K562 (cell line): ENCODE data around the gene PSME1. TPM values are rescaled to one million over a fixed set of nuclear protein-coding genes. Genes with fewer than 3 reads are reported as not detected.

Source experiments
- ATAC-seq: fragments of 200-7000 bp; cut with Tn5 transposase; 3 replicates; pipeline ENCODE4 v1.9.1; 2020; ENCODE audit warnings: moderate library complexity
- BruUV-seq: library from RNA; stranded (reverse); fragments of 400-500 nt; replicated peaks from 2 replicates; lab custom pipeline; 2021; lab: Mats Ljungman, UMichigan
- CTCF ChIA-PET: fragments of 300-600 bp; formaldehyde crosslinking; extraction: SDS; loops from one replicate; lab custom pipeline; 2021; ENCODE audit warnings: low intra/inter-chr PET ratio; lab: Yijun Ruan, JAX
- POLR2A ChIA-PET: fragments of 300-600, 350-650 bp; sonication (Branson Sonifier 250); formaldehyde crosslinking; extraction: SDS; loops from one replicate; lab custom pipeline; 2021; ENCODE audit warnings: antibody characterized with exemption, inconsistent platforms; lab: Yijun Ruan, JAX
- DNase-seq, 4 experiments: peaks; one replicate each; pipeline versions ENCODE4 v3.0.0 to v3.0.0-alpha.2; 2011 to 2018; ENCODE audit warnings: low spot score in 3 of 4, mixed read lengths in 3 of 4; ENCODE audit errors: extremely low read depth in 1 of 4
- FAIRE-seq: peaks from 2 replicates; lab custom pipeline; 2011; peaks lifted over from hg19 to GRCh38; lab: Jason Lieb, UNC
- H2AFZ ChIP-seq: 2 replicates; pipeline ENCODE4 v1.6.0; 2011; ENCODE audit warnings: low read depth, low read length, control low read depth, inconsistent platforms
- H3K27ac ChIP-seq: fragments of 200-600 bp; 3 replicates; pipeline ENCODE4 v1.8.0; 2011; ENCODE audit warnings: low read depth, mild to moderate bottlenecking, control low read depth, inconsistent platforms, low read length, moderate library complexity, mixed read lengths; ENCODE audit errors: extremely low read depth
- H3K27me3 ChIP-seq, 2 experiments: fragments of 300-600 bp in 1 of 2; 2 replicates in 1 of 2; 3 replicates in 1 of 2; pipeline versions ENCODE4 v1.6.0 to v1.8.0; 2011; ENCODE audit warnings: inconsistent platforms in 2 of 2, low read length in 2 of 2, mild to moderate bottlenecking in 1 of 2, mixed read lengths in 1 of 2, moderate library complexity in 1 of 2; ENCODE audit not compliant: control insufficient read depth in 2 of 2, insufficient read depth in 2 of 2
- H3K36me3 ChIP-seq: fragments of 300-600 bp; 3 replicates; pipeline ENCODE4 v1.8.0; 2011; ENCODE audit warnings: mild to moderate bottlenecking, low read length, inconsistent platforms; ENCODE audit not compliant: control insufficient read depth, insufficient read depth
- H3K4me1 ChIP-seq, 2 experiments: fragments of 200-600 bp in 1 of 2; replicated peaks in 1 of 2; 2 replicates in 1 of 2; 3 replicates in 1 of 2; pipeline versions ENCODE4 v1.5.1 to v1.8.0; 2011; ENCODE audit warnings: inconsistent platforms in 2 of 2, low read length in 2 of 2, mild to moderate bottlenecking in 1 of 2, mixed read lengths in 1 of 2, moderate library complexity in 1 of 2; ENCODE audit not compliant: control insufficient read depth in 2 of 2, insufficient read depth in 2 of 2
- H3K4me2 ChIP-seq: 2 replicates; pipeline ENCODE4 v1.6.1; 2011; ENCODE audit warnings: low read length, control low read depth, inconsistent platforms, mixed read lengths; ENCODE audit not compliant: insufficient read depth
- H3K4me3 ChIP-seq: fragments of 200-600 bp; sonication (generic), shearing (Covaris generic); 2 replicates; pipeline ENCODE4 v1.5.1; 2016; ENCODE audit warnings: control low read depth, inconsistent platforms
- H3K79me2 ChIP-seq: fragments of 200-600 bp; 3 replicates; pipeline ENCODE4 v1.8.0; 2011; ENCODE audit warnings: low read length, inconsistent platforms; ENCODE audit not compliant: control insufficient read depth, insufficient read depth
- H3K9ac ChIP-seq, 2 experiments: 2 replicates each; pipeline versions ENCODE4 v1.6.0 to v1.6.1; 2011; ENCODE audit warnings: low read depth in 2 of 2, low read length in 2 of 2, control low read depth in 1 of 2, inconsistent platforms in 1 of 2, mild to moderate bottlenecking in 1 of 2, mixed read lengths in 1 of 2; ENCODE audit not compliant: insufficient read depth in 1 of 2
- H3K9me1 ChIP-seq: one replicate; pipeline ENCODE4 v1.6.0; 2011; ENCODE audit warnings: inconsistent platforms, mild to moderate bottlenecking, low read length, moderate library complexity; ENCODE audit not compliant: control insufficient read depth, insufficient read depth
- H3K9me3 ChIP-seq: replicated peaks from 2 replicates; pipeline ENCODE4 v1.5.1; 2011; ENCODE audit warnings: low read depth, low read length, inconsistent platforms; ENCODE audit not compliant: control insufficient read depth, insufficient read depth
- H4K20me1 ChIP-seq: replicated peaks from 2 replicates; pipeline ENCODE4 v1.6.1; 2011; ENCODE audit warnings: low read length, inconsistent platforms, mixed read lengths; ENCODE audit not compliant: control insufficient read depth, insufficient read depth
- AFF1 ChIP-seq, 2 experiments: fragments of 450-650 bp; IDR thresholded peaks; 2 replicates each; pipeline ENCODE4 v1.6.1; 2018; ENCODE audit warnings: mild to moderate bottlenecking in 2 of 2, low read depth in 1 of 2; ENCODE audit not compliant: partially characterized antibody in 2 of 2
- AFF4 ChIP-seq: sonication (generic); formaldehyde crosslinking; IDR thresholded peaks from 2 replicates; pipeline ENCODE4 v1.8.0; 2023; ENCODE audit warnings: mild to moderate bottlenecking, missing genetic modification reagents
- CBX5 ChIP-seq: IDR thresholded peaks from 2 replicates; pipeline ENCODE4 v1.6.1; 2014; ENCODE audit warnings: low read depth, borderline replicate concordance
- FIP1L1 ChIP-seq: fragments of 200-400 bp; formaldehyde crosslinking; IDR thresholded peaks from 2 replicates; pipeline ENCODE4 v1.6.1; 2018; ENCODE audit warnings: mild to moderate bottlenecking, low read depth, low read length; ENCODE audit not compliant: poor library complexity, severe bottlenecking
- GATAD2A ChIP-seq: fragments of 450-650 bp; IDR thresholded peaks from 2 replicates; pipeline ENCODE4 v1.6.1; 2017
- HNRNPK ChIP-seq: fragments of 200-400 bp; formaldehyde crosslinking; IDR thresholded peaks from one replicate; pipeline ENCODE4 v1.6.1; 2018; ENCODE audit warnings: mild to moderate bottlenecking, low read depth, low read length; ENCODE audit not compliant: poor library complexity, severe bottlenecking
- IRF1 ChIP-seq: sonication (generic); formaldehyde crosslinking; IDR thresholded peaks from 2 replicates; pipeline ENCODE4 v1.8.0; 2022; ENCODE audit warnings: missing genetic modification reagents, mild to moderate bottlenecking, borderline replicate concordance
- JUND ChIP-seq, 2 experiments: IDR thresholded peaks; 2 replicates in 1 of 2; 3 replicates in 1 of 2; pipeline ENCODE4 v1.6.1; 2011; ENCODE audit warnings: borderline replicate concordance in 2 of 2, low read depth in 2 of 2, low read length in 2 of 2, improper control_type of control experiment in 1 of 2, missing biosample characterization in 1 of 2, missing genetic modification characterization in 1 of 2, missing genetic modification reagents in 1 of 2
- LARP7 ChIP-seq: fragments of 450-650 bp; IDR thresholded peaks from 2 replicates; pipeline ENCODE4 v1.6.1; 2016
- NONO ChIP-seq, 2 experiments: fragments of 200-400 bp in 1 of 2; fragments of 450-650 bp in 1 of 2; formaldehyde crosslinking in 1 of 2; IDR thresholded peaks; 2 replicates each; pipeline ENCODE4 v1.6.1; 2017; ENCODE audit warnings: low read depth in 2 of 2, mild to moderate bottlenecking in 2 of 2, moderate library complexity in 2 of 2, low read length in 1 of 2
- ZFP36 ChIP-seq: fragments of 150-350 bp; IDR thresholded peaks from 2 replicates; pipeline ENCODE4 v1.6.1; 2018; ENCODE audit warnings: low read length, low read depth; ENCODE audit not compliant: partially characterized antibody
- WGBS: fragments of 100-300 bp; shearing (Covaris generic); methylation state at CpG from one replicate; pipeline ENCODE4 v1.1.6; 2016; ENCODE audit warnings: low coverage, mixed read lengths; ENCODE audit not compliant: insufficient coverage; ENCODE audit errors: missing lambda C conversion rate; 5-methylcytosine and 5-hydroxymethylcytosine counted together
- in situ Hi-C: fragments of 300-500 bp; cut with MboI; formaldehyde crosslinking; loops from 4 replicates; pipeline ENCODE4 v1.15.0; 2018; ENCODE audit warnings: inconsistent platforms, mixed read lengths
- intact Hi-C: fragments of 100-400 bp; cut with micrococcal nuclease; formaldehyde crosslinking; loops from 2 replicates; pipeline ENCODE4 v1.14.2; 2022
- polyA plus RNA-seq, 8 experiments: library from polyadenylated mRNA; depleted of rRNA in 4 of 8; stranded (reverse) in 5 of 8; unstranded in 3 of 8; fragments of >200 nt; fragmentation: Nextera tagmentation in 2 of 8; fragmentation: Illumina TruSeq in 1 of 8; extraction: Ambion mirVana in 2 of 8; extraction: Trizol in 1 of 8; gene quantifications; 2 replicates each; pipeline versions ENCODE4 v1.2.1 to v1.2.3, GENCODE V29; 2011 to 2014; ENCODE audit warnings: inconsistent platforms in 1 of 8, missing spikeins in 1 of 8
- total RNA-seq, 7 experiments: library from RNA; depleted of rRNA in 6 of 7; stranded (reverse); fragments of >200 nt in 6 of 7; fragmentation: Illumina TruSeq in 2 of 7; extraction: Trizol in 2 of 7; gene quantifications; 2 replicates each; pipeline versions ENCODE4 v1.2.1 to v1.2.3, GENCODE V29; 2011 to 2021; ENCODE audit warnings: low replicate concordance in 1 of 7

PSME1 gene
- total and polyA plus RNA-seq, 9 of the 15 experiments (the other 6 are each of a cell fraction or from before 2014, with no cell fraction given), result 20.3 to 180 (median 67.5) TPM

- Histone ChIP-seq H2AFZ (no peak overlapping the region), H3K9ac (peak overlapping the region; percentile 81 to 97; a peak in 2 of 4 replicates), H3K4me1 (peaks cover 33 to 53% of the 10 kb centered on the region in 2 experiments; a peak in 4 of 5 replicates), H3K27me3 (no peaks in the 10 kb centered on the region), H3K9me3 (no peaks in the 10 kb centered on the region), H3K36me3 (peaks cover 42% of the 10 kb centered on the region; the same call in 2 of the 3 replicates), H3K27ac (no peak overlapping the region; the same call in 2 of the 3 replicates), H3K79me2 (peaks cover 50% of the 10 kb centered on the region), H3K9me1 (peaks cover 5% of the 10 kb centered on the region), H3K4me2 (peak overlapping the region; percentile 98), H3K4me3 (peak overlapping the region; percentile 98; the same call in 1 of the 2 replicates), H4K20me1 (no peaks in the 10 kb centered on the region)
- no peak for DNase-seq
- ChIA-PET POLR2A (interaction anchor here (0.7 to 1.8 kb wide), 3 partner anchors 8 to 84 kb away, joined by 3 to 4 read pairs (median 3); no protein-coding TSS in a partner anchor), CTCF (no interaction called here)
- FAIRE-seq, result no peak
- ATAC-seq, result no peak
- intact Hi-C loops, result loop anchor here (10.0 kb wide), 1 partner anchor 50 kb away; the partner anchor contains the start of gene PCK2
- in situ Hi-C loops, result no loop called here
- WGBS, result 53% methylated on average over 2 of the region's 2 CpGs
- no TSS peak for BruUV-seq
- TF ChIP-seq IRF1 (no peak), AFF1 (IDR thresholded peaks at IDR 0.05; ENCODE audit: low read depth in 1 of 2, partially characterized antibody in 2 of 2) (no peak), HNRNPK (no peak), GATAD2A (no peak), NONO (IDR thresholded peaks at IDR 0.05; ENCODE audit: low read depth in 2 of 2, low read length in 1 of 2) (no peak), ZFP36 (no peak), CBX5 (no peak), FIP1L1 (no peak), AFF4 (no peak), LARP7 (no peak), JUND (IDR thresholded peaks at IDR 0.05; ENCODE audit: borderline replicate concordance, low read depth, low read length) (no peak), JUND (tag; IDR thresholded peaks at IDR 0.05; ENCODE audit: borderline replicate concordance, low read depth, low read length) (no peak)
Measured at GRCh38 chr14:24145219-24145618, 9.2 kb downstream of the PSME1 start.
